Liver (tissue), 9 donors: ENCODE results near the gene KANSL1. TPM values are rescaled to one million over a fixed set of nuclear protein-coding genes. Genes with fewer than 3 reads are reported as not detected.
"Not testable (repeated sequence)": the region's sequence is repeated elsewhere in the genome, so short reads cannot be mapped to it uniquely, and the experiment has no call there.

Experiments used
- DNase-seq: peaks from one replicate; pipeline ENCODE4 v3.0.0-alpha.2; 2017; ENCODE audit warnings: low spot score
- H3K27ac ChIP-seq, 2 donors: one replicate each; pipeline ENCODE4 v1.7.0; 2013; ENCODE audit warnings: inconsistent platforms in 2 of 2, low read length in 2 of 2, control low read depth in 1 of 2, low read depth in 1 of 2, mild to moderate bottlenecking in 1 of 2
- H3K27me3 ChIP-seq, 4 donors: one replicate each; pipeline versions ENCODE4 v1.6.1 to v1.7.0; 2013; ENCODE audit warnings: low read length in 3 of 4, inconsistent platforms in 1 of 4, mild to moderate bottlenecking in 1 of 4, moderate library complexity in 1 of 4; ENCODE audit not compliant: control insufficient read depth in 4 of 4, insufficient read depth in 4 of 4
- H3K36me3 ChIP-seq, 4 donors: one replicate each; pipeline versions ENCODE4 v1.6.1 to v1.7.0; 2013; ENCODE audit warnings: low read length in 3 of 4, mild to moderate bottlenecking in 3 of 4, low read depth in 1 of 4, moderate library complexity in 1 of 4; ENCODE audit not compliant: control insufficient read depth in 4 of 4, insufficient read depth in 3 of 4
- H3K4me1 ChIP-seq, 4 donors: one replicate each; pipeline versions ENCODE4 v1.6.1 to v1.7.0; 2013; ENCODE audit warnings: low read length in 3 of 4, mild to moderate bottlenecking in 3 of 4, moderate library complexity in 1 of 4; ENCODE audit not compliant: control insufficient read depth in 4 of 4, insufficient read depth in 4 of 4
- H3K4me3 ChIP-seq, 3 donors: one replicate each; pipeline versions ENCODE4 v1.6.1 to v1.7.0; 2013; ENCODE audit warnings: low read length in 3 of 3, control low read depth in 1 of 3, low read depth in 1 of 3, mild to moderate bottlenecking in 1 of 3
- H3K9ac ChIP-seq, 2 donors: one replicate each; pipeline ENCODE4 v1.7.0; 2013; ENCODE audit warnings: low read length in 2 of 2, mild to moderate bottlenecking in 2 of 2, moderate library complexity in 2 of 2, control low read depth in 1 of 2, low read depth in 1 of 2
- H3K9me3 ChIP-seq, 4 donors: one replicate each; pipeline versions ENCODE4 v1.6.1 to v1.7.0; 2013; ENCODE audit warnings: low read length in 3 of 4; ENCODE audit not compliant: control insufficient read depth in 4 of 4
- EGR1 ChIP-seq, 2 donors: IDR thresholded peaks; 2 replicates each; pipeline ENCODE4 v1.6.1; 2016 to 2018; ENCODE audit warnings: antibody characterized with exemption in 2 of 2, low read depth in 2 of 2
- FOXA2 ChIP-seq: IDR thresholded peaks from 2 replicates; pipeline ENCODE4 v1.6.1; 2016; ENCODE audit warnings: antibody characterized with exemption
- HNF4A ChIP-seq, 2 donors: conservative IDR thresholded peaks; 2 replicates each; pipeline ENCODE4 v1.6.1; 2016; ENCODE audit warnings: antibody characterized with exemption in 2 of 2, mild to moderate bottlenecking in 2 of 2
- JUND ChIP-seq, 2 donors: IDR thresholded peaks; 2 replicates each; pipeline ENCODE4 v1.6.1; 2016; ENCODE audit warnings: antibody characterized with exemption in 2 of 2
- MAX ChIP-seq: IDR thresholded peaks from 2 replicates; pipeline ENCODE4 v1.6.1; 2016; ENCODE audit warnings: antibody characterized with exemption
- REST ChIP-seq: IDR thresholded peaks from 2 replicates; pipeline ENCODE4 v1.6.1; 2016; ENCODE audit warnings: antibody characterized with exemption, mild to moderate bottlenecking
- RXRA ChIP-seq, 2 donors: IDR thresholded peaks; 2 replicates each; pipeline ENCODE4 v1.6.1; 2017 to 2018; ENCODE audit warnings: antibody characterized with exemption in 2 of 2, mild to moderate bottlenecking in 1 of 2
- TAF1 ChIP-seq: conservative IDR thresholded peaks from 2 replicates; pipeline ENCODE4 v1.6.1; 2016; ENCODE audit warnings: antibody characterized with exemption, mild to moderate bottlenecking
- YY1 ChIP-seq: IDR thresholded peaks from 2 replicates; pipeline ENCODE4 v1.6.1; 2016; ENCODE audit warnings: antibody characterized with exemption, mild to moderate bottlenecking
- WGBS: extraction: QIAGEN DNeasy Blood & Tissue Kit; methylation state at CpG from one replicate; pipeline ENCODE4 v1.1.7; 2013; 5-methylcytosine and 5-hydroxymethylcytosine counted together
- polyA plus RNA-seq, 2 donors: library from polyadenylated mRNA; stranded (reverse) in 1 of 2; unstranded in 1 of 2; fragments of 200-250 nt in 1 of 2; fragments of >200 nt in 1 of 2; fragmentation: Nextera tagmentation in 1 of 2; extraction: Ambion mirVana in 1 of 2; gene quantifications; one replicate each; pipeline versions ENCODE4 v1.2.1 to v1.2.3, GENCODE V29; 2013 to 2015
- total RNA-seq, 2 donors: library from RNA; depleted of rRNA; stranded (reverse); fragments of >200 nt; gene quantifications; one replicate each; pipeline ENCODE4 v1.2.3, GENCODE V29; 2014
- donor health status: healthy.
- donor health status: healthy.
- donor health status: healthy.
- donor health status: healthy.
- donor health status: healthy.

Gene KANSL1
- total and polyA plus RNA-seq, 4 donors, result 5.5 to 86.3 (median 24.0) TPM

- WGBS, result 72% methylated on average over 4 of the region's 4 CpGs
- no peak overlapping the region for H3K4me3 ChIP-seq
- H3K27me3 ChIP-seq, result no peaks in the 10 kb centered on the region
- no peak for DNase-seq
- TF ChIP-seq TAF1 (no peak), MAX (no peak), RXRA (IDR thresholded peaks at IDR 0.05) (peak in 1 of 2 donors; percentile 17), YY1 (no peak), JUND (IDR thresholded peaks at IDR 0.05) (no peak), EGR1 (IDR thresholded peaks at IDR 0.05; ENCODE audit: low read depth in 2 of 2) (no peak), FOXA2 (no peak), REST (no peak), HNF4A (conservative IDR thresholded peaks at IDR 0.05) (peak; percentile 19 to 24)
- H3K4me1 ChIP-seq, result peaks cover 7 to 29% (median 20%) of the 10 kb centered on the region in 4 donors
- H3K9ac ChIP-seq, result no peak overlapping the region
- no peaks in the 10 kb centered on the region for H3K9me3 ChIP-seq
- no peaks in the 10 kb centered on the region for H3K36me3 ChIP-seq
- H3K27ac ChIP-seq, result no peak overlapping the region
These were observed 86.1 kb downstream of the KANSL1 start for GRCh38 chr17:46106966-46107644.

- H3K36me3 ChIP-seq, H3K4me3 ChIP-seq, H3K27ac ChIP-seq, H3K27me3 ChIP-seq, H3K9ac ChIP-seq, H3K9me3 ChIP-seq, DNase-seq: not testable (repeated sequence)
- peaks cover 8 to 31% (median 20%) of the 10 kb centered on the region in 4 donors for H3K4me1 ChIP-seq
- 84% methylated on average over 3 of the region's 3 CpGs for WGBS
These were observed 90.4 kb downstream of the KANSL1 start for GRCh38 chr17:46102806-46103205.

- not testable (repeated sequence) for H3K36me3 ChIP-seq, DNase-seq, H3K9me3 ChIP-seq, H3K9ac ChIP-seq, H3K4me3 ChIP-seq, H3K27me3 ChIP-seq
- WGBS, result 54% methylated on average over 9 of the region's 9 CpGs
- Histone ChIP-seq H3K4me1 (peaks cover 8 to 24% (median 15%) of the 10 kb centered on the region in 4 donors), H3K27ac (peak overlapping the region in 1 of 2 donors; percentile 7)
- peak; percentile 21 to 48 for TF ChIP-seq HNF4A (conservative IDR thresholded peaks at IDR 0.05)
These were observed 91.2 kb downstream of the KANSL1 start for GRCh38 chr17:46101785-46102617.
